WTC11 (cell line): ENCODE results near the gene FICD. TPM values are rescaled to one million over a fixed set of nuclear protein-coding genes. Genes with fewer than 3 reads are reported as not detected.

Experiments
- ATAC-seq: fragments of 200-7000 bp; cut with Tn5 transposase; 2 replicates; pipeline ENCODE4 v1.10.0; 2021; ENCODE audit warnings: mild to moderate bottlenecking, moderate library complexity
- CTCF ChIA-PET: fragments of 300-600 bp; sonication (Branson Sonifier 250); formaldehyde crosslinking; loops from one replicate; lab custom pipeline; 2021; ENCODE audit warnings: antibody characterized with exemption; lab: Charles Lee
- POLR2A ChIA-PET: fragments of 350-600 bp; sonication (Branson Sonifier 250); formaldehyde crosslinking; loops from one replicate; lab custom pipeline; 2021; ENCODE audit warnings: antibody characterized with exemption; lab: Charles Lee
- DNase-seq: peaks from one replicate; pipeline ENCODE4 v3.0.0; 2021; ENCODE audit warnings: low spot score
- H3K27ac Mint-ChIP-seq: 2 replicates; pipeline ENCODE4 v1.8.0; 2021; ENCODE audit warnings: mixed read lengths
- H3K27me3 Mint-ChIP-seq: 2 replicates; pipeline ENCODE4 v1.8.0; 2021; ENCODE audit warnings: low read depth, mild to moderate bottlenecking, moderate library complexity, mixed read lengths
- H3K36me3 Mint-ChIP-seq: 2 replicates; pipeline ENCODE4 v1.8.0; 2021; ENCODE audit warnings: mixed read lengths
- H3K4me1 Mint-ChIP-seq: 2 replicates; pipeline ENCODE4 v1.8.0; 2022; ENCODE audit warnings: mixed read lengths
- H3K4me3 Mint-ChIP-seq: 2 replicates; pipeline ENCODE4 v1.8.0; 2021; ENCODE audit warnings: mild to moderate bottlenecking, moderate library complexity, mixed read lengths
- H3K9me3 Mint-ChIP-seq: 2 replicates; pipeline ENCODE4 v1.8.0; 2021; ENCODE audit warnings: mixed read lengths
- ARID4B ChIP-seq: sonication (generic); formaldehyde crosslinking; IDR thresholded peaks from 2 replicates; pipeline ENCODE4 v1.8.0; 2023; ENCODE audit warnings: missing genetic modification reagents, mild to moderate bottlenecking, borderline replicate concordance
- ATF2 ChIP-seq: sonication (generic); formaldehyde crosslinking; IDR thresholded peaks from 2 replicates; pipeline ENCODE4 v1.8.1; 2022; ENCODE audit warnings: low read depth, missing genetic modification reagents, borderline replicate concordance
- ELF4 ChIP-seq: sonication (generic); formaldehyde crosslinking; IDR thresholded peaks from 2 replicates; pipeline ENCODE4 v1.8.1; 2022; ENCODE audit warnings: low read depth, mild to moderate bottlenecking, moderate library complexity, missing genetic modification reagents
- ETV6 ChIP-seq: sonication (generic); formaldehyde crosslinking; IDR thresholded peaks from 2 replicates; pipeline ENCODE4 v1.8.1; 2022; ENCODE audit warnings: mild to moderate bottlenecking, missing genetic modification reagents
- FOXP1 ChIP-seq: sonication (generic); formaldehyde crosslinking; IDR thresholded peaks from 2 replicates; pipeline ENCODE4 v1.8.0; 2022; ENCODE audit warnings: missing genetic modification reagents, mild to moderate bottlenecking, moderate library complexity, borderline replicate concordance
- HMGA2 ChIP-seq: fragments of 250-450 bp; sonication (Bioruptor Pico); IDR thresholded peaks from 2 replicates; pipeline ENCODE4 v1.4.0; 2021; ENCODE audit warnings: mild to moderate bottlenecking, moderate library complexity
- NFATC4 ChIP-seq: fragments of 250-450 bp; sonication (Bioruptor Pico); IDR thresholded peaks from 2 replicates; pipeline ENCODE4 v1.9.0; 2021; ENCODE audit warnings: mild to moderate bottlenecking
- NFYB ChIP-seq: sonication (generic); formaldehyde crosslinking; conservative IDR thresholded peaks from 2 replicates; pipeline ENCODE4 v1.8.0; 2022; ENCODE audit warnings: low read depth, missing genetic modification reagents
- TEAD1 ChIP-seq: sonication (generic); formaldehyde crosslinking; IDR thresholded peaks from 2 replicates; pipeline ENCODE4 v1.8.0; 2022; ENCODE audit warnings: mild to moderate bottlenecking, missing genetic modification reagents
- TP53 ChIP-seq: sonication (generic); formaldehyde crosslinking; IDR thresholded peaks from 2 replicates; pipeline ENCODE4 v1.8.1; 2023; ENCODE audit warnings: mild to moderate bottlenecking, missing genetic modification reagents
- ZNF263 ChIP-seq: sonication (generic); formaldehyde crosslinking; IDR thresholded peaks from 2 replicates; pipeline ENCODE4 v1.8.1; 2022; ENCODE audit warnings: low read depth, mild to moderate bottlenecking, moderate library complexity, missing genetic modification reagents
- ZNF317 ChIP-seq: sonication (generic); formaldehyde crosslinking; IDR thresholded peaks from 2 replicates; pipeline ENCODE4 v1.8.1; 2023; ENCODE audit warnings: low read depth, mild to moderate bottlenecking, moderate library complexity, missing genetic modification reagents, borderline replicate concordance
- ZNF416 ChIP-seq: fragments of 250-450 bp; sonication (Bioruptor Pico); IDR thresholded peaks from 2 replicates; pipeline ENCODE4 v1.9.0; 2021; ENCODE audit warnings: mild to moderate bottlenecking, inconsistent platforms
- ZNF512 ChIP-seq: sonication (generic); formaldehyde crosslinking; IDR thresholded peaks from 2 replicates; pipeline ENCODE4 v1.8.1; 2022; ENCODE audit warnings: missing genetic modification reagents, borderline replicate concordance
- total RNA-seq: library from RNA; stranded (reverse); gene quantifications from 3 replicates; pipeline ENCODE4 v1.2.3, GENCODE V29; 2021
- TF ChIP-seq, protein P1 (sequence below): fragments of 250-450 bp; sonication (Bioruptor Pico); IDR thresholded peaks from 2 replicates; pipeline ENCODE4 v1.9.0; 2021; ENCODE audit warnings: mild to moderate bottlenecking
- TF ChIP-seq, protein P2 (sequence below): fragments of 250-450 bp; sonication (Bioruptor Pico); IDR thresholded peaks from 2 replicates; pipeline ENCODE4 v2.1.2; 2022; ENCODE audit warnings: mild to moderate bottlenecking, moderate library complexity
- TF ChIP-seq, protein P3 (sequence below): fragments of 250-450 bp; sonication (Bioruptor Pico); IDR thresholded peaks from 2 replicates; pipeline ENCODE4 v1.9.0; 2021; ENCODE audit warnings: mild to moderate bottlenecking, borderline replicate concordance
- TF ChIP-seq, protein P4 (sequence below): fragments of 250-450 bp; sonication (Bioruptor Pico); IDR thresholded peaks from 2 replicates; pipeline ENCODE4 v1.9.0; 2021; ENCODE audit warnings: moderate library complexity, mild to moderate bottlenecking, inconsistent platforms, borderline replicate concordance

FICD gene
- total RNA-seq, 1 experiment from 2014 or later = 6.3 TPM

DNA sequence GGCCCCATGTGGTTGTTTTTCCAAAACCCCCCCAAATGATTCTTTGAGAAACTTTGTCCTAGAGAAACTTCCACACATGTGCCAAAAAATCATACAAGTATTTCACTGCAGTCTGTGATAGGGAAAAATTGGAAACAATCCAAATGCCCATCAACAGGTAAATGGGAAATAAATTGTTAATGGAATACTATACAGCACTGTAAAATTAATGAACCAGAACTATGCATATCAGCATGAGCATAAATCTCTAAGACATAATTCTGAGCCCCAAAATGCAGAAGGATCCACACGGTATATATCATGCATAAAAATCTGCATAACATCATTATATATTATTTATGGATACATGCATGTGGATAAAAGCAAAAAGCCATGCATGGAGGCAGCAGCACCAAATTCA is 5.3 kb upstream of the FICD start (continued):
- TF ChIP-seq, protein P1, sequence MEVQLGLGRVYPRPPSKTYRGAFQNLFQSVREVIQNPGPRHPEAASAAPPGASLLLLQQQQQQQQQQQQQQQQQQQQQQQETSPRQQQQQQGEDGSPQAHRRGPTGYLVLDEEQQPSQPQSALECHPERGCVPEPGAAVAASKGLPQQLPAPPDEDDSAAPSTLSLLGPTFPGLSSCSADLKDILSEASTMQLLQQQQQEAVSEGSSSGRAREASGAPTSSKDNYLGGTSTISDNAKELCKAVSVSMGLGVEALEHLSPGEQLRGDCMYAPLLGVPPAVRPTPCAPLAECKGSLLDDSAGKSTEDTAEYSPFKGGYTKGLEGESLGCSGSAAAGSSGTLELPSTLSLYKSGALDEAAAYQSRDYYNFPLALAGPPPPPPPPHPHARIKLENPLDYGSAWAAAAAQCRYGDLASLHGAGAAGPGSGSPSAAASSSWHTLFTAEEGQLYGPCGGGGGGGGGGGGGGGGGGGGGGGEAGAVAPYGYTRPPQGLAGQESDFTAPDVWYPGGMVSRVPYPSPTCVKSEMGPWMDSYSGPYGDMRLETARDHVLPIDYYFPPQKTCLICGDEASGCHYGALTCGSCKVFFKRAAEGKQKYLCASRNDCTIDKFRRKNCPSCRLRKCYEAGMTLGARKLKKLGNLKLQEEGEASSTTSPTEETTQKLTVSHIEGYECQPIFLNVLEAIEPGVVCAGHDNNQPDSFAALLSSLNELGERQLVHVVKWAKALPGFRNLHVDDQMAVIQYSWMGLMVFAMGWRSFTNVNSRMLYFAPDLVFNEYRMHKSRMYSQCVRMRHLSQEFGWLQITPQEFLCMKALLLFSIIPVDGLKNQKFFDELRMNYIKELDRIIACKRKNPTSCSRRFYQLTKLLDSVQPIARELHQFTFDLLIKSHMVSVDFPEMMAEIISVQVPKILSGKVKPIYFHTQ (CRISPR knock-in tag) = no peak

DNA sequence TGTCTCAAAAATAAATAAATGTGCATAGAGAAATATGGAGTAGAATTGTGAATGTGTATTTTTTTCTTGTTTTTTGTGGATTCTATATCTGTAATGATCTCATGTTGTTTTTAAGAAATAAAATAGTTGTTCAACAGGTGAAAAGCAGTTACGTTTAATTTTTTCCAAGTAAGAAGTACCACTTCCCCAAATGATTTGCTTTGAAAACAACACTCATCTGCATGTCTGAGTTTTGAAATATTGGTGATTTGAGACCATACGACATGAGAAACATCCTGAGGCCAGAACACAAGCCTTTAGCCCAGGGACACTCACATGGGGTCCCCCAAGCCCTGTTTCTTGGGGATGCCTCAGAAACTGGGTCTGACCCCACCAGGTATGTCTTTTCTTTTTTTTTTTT is 4.2 kb upstream of the FICD start:
- peaks cover 18% of the 10 kb centered on the region for H3K4me1 Mint-ChIP-seq
- DNase-seq = no peak
- peaks cover 2% of the 10 kb centered on the region; the same call in 1 of the 2 replicates for H3K36me3 Mint-ChIP-seq
- POLR2A ChIA-PET = no interaction called here
- TF ChIP-seq TEAD1 (CRISPR knock-in tag) (no peak), ZNF512 (CRISPR knock-in tag) (no peak), FOXP1 (CRISPR knock-in tag) (no peak), HMGA2 (CRISPR knock-in tag) (no peak), TP53 (CRISPR knock-in tag) (no peak), ARID4B (no peak), ATF2 (CRISPR knock-in tag) (no peak), ZNF263 (no peak), ZNF317 (no peak), ELF4 (CRISPR knock-in tag) (no peak), NFYB (CRISPR knock-in tag) (no peak), ETV6 (no peak), NFATC4 (no peak), ZNF416 (CRISPR knock-in tag) (no peak)
- TF ChIP-seq, protein P2, sequence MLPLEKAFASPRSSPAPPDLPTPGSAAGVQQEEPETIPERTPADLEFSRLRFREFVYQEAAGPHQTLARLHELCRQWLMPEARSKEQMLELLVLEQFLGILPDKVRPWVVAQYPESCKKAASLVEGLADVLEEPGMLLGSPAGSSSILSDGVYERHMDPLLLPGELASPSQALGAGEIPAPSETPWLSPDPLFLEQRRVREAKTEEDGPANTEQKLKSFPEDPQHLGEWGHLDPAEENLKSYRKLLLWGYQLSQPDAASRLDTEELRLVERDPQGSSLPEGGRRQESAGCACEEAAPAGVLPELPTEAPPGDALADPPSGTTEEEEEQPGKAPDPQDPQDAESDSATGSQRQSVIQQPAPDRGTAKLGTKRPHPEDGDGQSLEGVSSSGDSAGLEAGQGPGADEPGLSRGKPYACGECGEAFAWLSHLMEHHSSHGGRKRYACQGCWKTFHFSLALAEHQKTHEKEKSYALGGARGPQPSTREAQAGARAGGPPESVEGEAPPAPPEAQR (CRISPR knock-in tag) = no peak
- TF ChIP-seq, protein P3, sequence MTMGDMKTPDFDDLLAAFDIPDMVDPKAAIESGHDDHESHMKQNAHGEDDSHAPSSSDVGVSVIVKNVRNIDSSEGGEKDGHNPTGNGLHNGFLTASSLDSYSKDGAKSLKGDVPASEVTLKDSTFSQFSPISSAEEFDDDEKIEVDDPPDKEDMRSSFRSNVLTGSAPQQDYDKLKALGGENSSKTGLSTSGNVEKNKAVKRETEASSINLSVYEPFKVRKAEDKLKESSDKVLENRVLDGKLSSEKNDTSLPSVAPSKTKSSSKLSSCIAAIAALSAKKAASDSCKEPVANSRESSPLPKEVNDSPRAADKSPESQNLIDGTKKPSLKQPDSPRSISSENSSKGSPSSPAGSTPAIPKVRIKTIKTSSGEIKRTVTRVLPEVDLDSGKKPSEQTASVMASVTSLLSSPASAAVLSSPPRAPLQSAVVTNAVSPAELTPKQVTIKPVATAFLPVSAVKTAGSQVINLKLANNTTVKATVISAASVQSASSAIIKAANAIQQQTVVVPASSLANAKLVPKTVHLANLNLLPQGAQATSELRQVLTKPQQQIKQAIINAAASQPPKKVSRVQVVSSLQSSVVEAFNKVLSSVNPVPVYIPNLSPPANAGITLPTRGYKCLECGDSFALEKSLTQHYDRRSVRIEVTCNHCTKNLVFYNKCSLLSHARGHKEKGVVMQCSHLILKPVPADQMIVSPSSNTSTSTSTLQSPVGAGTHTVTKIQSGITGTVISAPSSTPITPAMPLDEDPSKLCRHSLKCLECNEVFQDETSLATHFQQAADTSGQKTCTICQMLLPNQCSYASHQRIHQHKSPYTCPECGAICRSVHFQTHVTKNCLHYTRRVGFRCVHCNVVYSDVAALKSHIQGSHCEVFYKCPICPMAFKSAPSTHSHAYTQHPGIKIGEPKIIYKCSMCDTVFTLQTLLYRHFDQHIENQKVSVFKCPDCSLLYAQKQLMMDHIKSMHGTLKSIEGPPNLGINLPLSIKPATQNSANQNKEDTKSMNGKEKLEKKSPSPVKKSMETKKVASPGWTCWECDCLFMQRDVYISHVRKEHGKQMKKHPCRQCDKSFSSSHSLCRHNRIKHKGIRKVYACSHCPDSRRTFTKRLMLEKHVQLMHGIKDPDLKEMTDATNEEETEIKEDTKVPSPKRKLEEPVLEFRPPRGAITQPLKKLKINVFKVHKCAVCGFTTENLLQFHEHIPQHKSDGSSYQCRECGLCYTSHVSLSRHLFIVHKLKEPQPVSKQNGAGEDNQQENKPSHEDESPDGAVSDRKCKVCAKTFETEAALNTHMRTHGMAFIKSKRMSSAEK (CRISPR knock-in tag) = no peak
- TF ChIP-seq, protein P4, sequence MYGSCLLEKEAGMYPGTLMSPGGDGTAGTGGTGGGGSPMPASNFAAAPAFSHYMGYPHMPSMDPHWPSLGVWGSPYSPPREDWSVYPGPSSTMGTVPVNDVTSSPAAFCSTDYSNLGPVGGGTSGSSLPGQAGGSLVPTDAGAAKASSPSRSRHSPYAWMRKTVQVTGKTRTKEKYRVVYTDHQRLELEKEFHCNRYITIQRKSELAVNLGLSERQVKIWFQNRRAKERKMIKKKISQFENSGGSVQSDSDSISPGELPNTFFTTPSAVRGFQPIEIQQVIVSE (CRISPR knock-in tag) = no peak
- no peak for ATAC-seq
- no peak overlapping the region for H3K4me3 Mint-ChIP-seq
- H3K27me3 Mint-ChIP-seq = no peaks in the 10 kb centered on the region; the same call in 1 of the 2 replicates
- H3K9me3 Mint-ChIP-seq = peaks cover 12% of the 10 kb centered on the region
- CTCF ChIA-PET = interaction anchor here (0.6 to 2.3 kb wide), 5 partner anchors 60 to 606 kb away, joined by 3 to 15 read pairs (median 4); no protein-coding TSS in a partner anchor
- H3K27ac Mint-ChIP-seq = no peak overlapping the region
